B cell (primary cell): ENCODE measurements around the gene ZNF398. TPM values are rescaled to one million over a fixed set of nuclear protein-coding genes. Genes with fewer than 3 reads are reported as not detected.

Experiments
- ATAC-seq: fragments of 200-7000 bp; cut with Tn5 transposase; one replicate; pipeline ENCODE4 v1.10.0; 2021; ENCODE audit warnings: low read depth, mild to moderate bottlenecking, moderate number of reproducible peaks, moderate library complexity
- CTCF ChIA-PET: fragments of 350-600 bp; sonication (Branson Sonifier 250); formaldehyde crosslinking; loops from one replicate; lab custom pipeline; 2021; ENCODE audit warnings: antibody characterized with exemption, inconsistent platforms; lab: Charles Lee
- POLR2A ChIA-PET: fragments of 350-600 bp; sonication (Branson Sonifier 250); formaldehyde crosslinking; loops from one replicate; lab custom pipeline; 2021; ENCODE audit warnings: antibody characterized with exemption; lab: Charles Lee
- DNase-seq: peaks from one replicate; pipeline ENCODE4 v3.0.0; 2013
- H2AFZ ChIP-seq: 2 replicates; pipeline ENCODE4 v1.6.1; 2012; ENCODE audit warnings: mild to moderate bottlenecking, low read depth, low read length; ENCODE audit not compliant: insufficient read depth, poor library complexity, severe bottlenecking
- H3K27ac ChIP-seq, 2 donors: 1 replicate in 1 of 2; 2 replicates in 1 of 2; pipeline ENCODE4 v1.5.1; 2012 to 2013; ENCODE audit warnings: low read length in 2 of 2, mild to moderate bottlenecking in 2 of 2, moderate library complexity in 1 of 2
- H3K27me3 ChIP-seq, 4 experiments: fragments of 200-600 bp in 1 of 4; sonication (generic) in 1 of 4; replicated peaks in 1 of 4; 1 replicate in 2 of 4; 2 replicates in 2 of 4; pipeline versions ENCODE4 v1.6.1 to v1.7.0; 2013 to 2016; ENCODE audit warnings: low read length in 3 of 4, mild to moderate bottlenecking in 2 of 4, mixed read lengths in 1 of 4, moderate library complexity in 1 of 4; ENCODE audit not compliant: insufficient read depth in 4 of 4, control insufficient read depth in 3 of 4; ENCODE audit errors: control extremely low read depth in 1 of 4
- H3K36me3 ChIP-seq, 2 experiments: replicated peaks in 1 of 2; 1 replicate in 1 of 2; 2 replicates in 1 of 2; pipeline versions ENCODE4 v1.6.1 to v1.7.1; 2013; ENCODE audit warnings: low read length in 1 of 2; ENCODE audit not compliant: insufficient read depth in 2 of 2, control insufficient read depth in 1 of 2; ENCODE audit errors: control extremely low read depth in 1 of 2, extremely low read depth in 1 of 2
- H3K4me1 ChIP-seq, 2 donors: fragments of 200-600 bp in 1 of 2; sonication (generic) in 1 of 2; 1 replicate in 1 of 2; 2 replicates in 1 of 2; pipeline versions ENCODE4 v1.5.1 to v1.6.1; 2013 to 2017; ENCODE audit warnings: low read length in 2 of 2; ENCODE audit not compliant: control insufficient read depth in 2 of 2, insufficient read depth in 2 of 2
- H3K4me2 ChIP-seq: replicated peaks from 2 replicates; pipeline ENCODE3; 2012; ENCODE audit warnings: mild to moderate bottlenecking, low read depth, low read length; ENCODE audit not compliant: poor library complexity, severe bottlenecking
- H3K4me3 ChIP-seq, 5 experiments: fragments of 200-600 bp in 1 of 5; sonication (generic) in 1 of 5; 1 replicate in 3 of 5; 2 replicates in 2 of 5; pipeline versions ENCODE4 v1.5.1 to v1.7.0; 2011 to 2016; ENCODE audit warnings: low read length in 4 of 5, mild to moderate bottlenecking in 4 of 5, low read depth in 2 of 5, control low read depth in 1 of 5, moderate library complexity in 1 of 5; ENCODE audit not compliant: insufficient read depth in 1 of 5; ENCODE audit errors: control extremely low read depth in 1 of 5, extremely low read depth in 1 of 5
- H3K79me2 ChIP-seq: fragments of 200-600 bp; sonication (generic); one replicate; pipeline ENCODE4 v1.6.0; 2016; ENCODE audit warnings: low read length; ENCODE audit not compliant: control insufficient read depth, insufficient read depth
- H3K9ac ChIP-seq: fragments of 200-600 bp; sonication (generic); 2 replicates; pipeline ENCODE4 v1.6.1; 2017; ENCODE audit warnings: mild to moderate bottlenecking, low read length, moderate library complexity
- H3K9me3 ChIP-seq, 3 donors: one replicate each; pipeline versions ENCODE4 v1.6.1 to v1.7.1; 2013; ENCODE audit warnings: low read length in 2 of 3; ENCODE audit not compliant: control insufficient read depth in 2 of 3, insufficient read depth in 1 of 3; ENCODE audit errors: control extremely low read depth in 1 of 3
- H4K20me1 ChIP-seq: 2 replicates; pipeline ENCODE4 v1.6.0; 2012; ENCODE audit warnings: mild to moderate bottlenecking, low read length; ENCODE audit not compliant: insufficient read depth, control insufficient read depth, poor library complexity, severe bottlenecking
- H3K27ac Mint-ChIP-seq: one replicate; pipeline ENCODE4 v1.8.0; 2021; ENCODE audit warnings: mixed read lengths
- H3K27me3 Mint-ChIP-seq: one replicate; pipeline ENCODE4 v1.8.0; 2021; ENCODE audit warnings: mixed read lengths
- H3K4me1 Mint-ChIP-seq: one replicate; pipeline ENCODE4 v1.8.0; 2021; ENCODE audit warnings: mixed read lengths
- H3K4me3 Mint-ChIP-seq: one replicate; pipeline ENCODE4 v1.8.0; 2021; ENCODE audit warnings: mixed read lengths
- H3K9me3 Mint-ChIP-seq: one replicate; pipeline ENCODE4 v1.8.0; 2022; ENCODE audit warnings: mixed read lengths; ENCODE audit not compliant: insufficient read depth
- CTCF ChIP-seq: fragments of 200-600 bp; IDR thresholded peaks from one replicate; pipeline ENCODE4 v1.8.0; 2022; ENCODE audit warnings: antibody characterized with exemption, mild to moderate bottlenecking
- EZH2 ChIP-seq: IDR thresholded peaks from 2 replicates; pipeline ENCODE4 v1.6.1; 2012; ENCODE audit warnings: borderline replicate concordance, low read depth, mild to moderate bottlenecking, moderate library complexity, low read length; ENCODE audit not compliant: insufficient read depth, poor library complexity, severe bottlenecking
- WGBS: methylation state at CpG from one replicate; pipeline ENCODE4 v1.1.5; 2013; ENCODE audit warnings: missing lambda C conversion rate; ENCODE audit not compliant: insufficient coverage; 5-methylcytosine and 5-hydroxymethylcytosine counted together
- intact Hi-C: fragments of 100-400 bp; cut with micrococcal nuclease; formaldehyde crosslinking; loops from one replicate; pipeline ENCODE4 v1.10.0; 2022
- polyA plus RNA-seq: library from polyadenylated mRNA; depleted of rRNA; stranded (reverse); fragments of >200 nt; gene quantifications from 2 replicates; pipeline ENCODE4 v1.2.3, GENCODE V29; 2012
- total RNA-seq, 2 donors: library from RNA; stranded (reverse); fragments of 120-200 nt in 1 of 2; gene quantifications; 1 replicate in 1 of 2; 2 replicates in 1 of 2; pipeline versions ENCODE4 v1.2.3 to v1.2.4, GENCODE V29; 2013 to 2022

ZNF398 gene
- total and polyA plus RNA-seq, 2 donors (not counting 1 experiment from before 2014, with no cell fraction given) = 7.7 to 22.5 TPM

GRCh38 chr7:149214020-149214720, 66.9 kb downstream of the ZNF398 start:
- H2AFZ ChIP-seq = no peak overlapping the region
- ATAC-seq = no peak
- no peak overlapping the region for H3K4me3 ChIP-seq
- DNase-seq = no peak
- Mint-ChIP-seq H3K27me3 (no peaks in the 10 kb centered on the region), H3K9me3 (no peaks in the 10 kb centered on the region), H3K27ac (no peak overlapping the region), H3K4me1 (no peaks in the 10 kb centered on the region), H3K4me3 (no peak overlapping the region)
- CTCF ChIA-PET = interaction anchor here (0.7 kb wide), 1 partner anchor 19 kb away, joined by 6 read pairs; no protein-coding TSS in a partner anchor
- H3K4me2 ChIP-seq = no peak overlapping the region
- H4K20me1 ChIP-seq = no peaks in the 10 kb centered on the region
- H3K27ac ChIP-seq = no peak overlapping the region
- no peak overlapping the region for H3K9ac ChIP-seq
- no peaks in the 10 kb centered on the region for H3K4me1 ChIP-seq
- no peak for TF ChIP-seq EZH2
- no peak for TF ChIP-seq CTCF
- H3K36me3 ChIP-seq = peaks cover 20 to 53% of the 10 kb centered on the region in 2 experiments
- WGBS = 97% methylated on average over 6 of the region's 7 CpGs
- intact Hi-C loops = no loop called here
- POLR2A ChIA-PET = no interaction called here
- no peaks in the 10 kb centered on the region for H3K9me3 ChIP-seq
- H3K27me3 ChIP-seq = no peaks in the 10 kb centered on the region
- H3K79me2 ChIP-seq = no peaks in the 10 kb centered on the region

GRCh38 chr7:149216402-149216801, 69.1 kb downstream of the ZNF398 start:
- H3K4me1 Mint-ChIP-seq = no peaks in the 10 kb centered on the region
- no peaks in the 10 kb centered on the region for H4K20me1 ChIP-seq
- no peak overlapping the region for H3K4me2 ChIP-seq
- 100% methylated on average over 1 of the region's 2 CpGs for WGBS
- no peaks in the 10 kb centered on the region for H3K79me2 ChIP-seq
- no peak overlapping the region for H3K9ac ChIP-seq
- no peaks in the 10 kb centered on the region for H3K27me3 Mint-ChIP-seq
- H3K27ac ChIP-seq = no peak overlapping the region
- H3K36me3 ChIP-seq = peaks cover 14 to 47% of the 10 kb centered on the region in 2 experiments
- no peaks in the 10 kb centered on the region for H3K4me1 ChIP-seq
- H3K27me3 ChIP-seq = no peaks in the 10 kb centered on the region
- H3K27ac Mint-ChIP-seq = no peak overlapping the region
- ATAC-seq (no peak), DNase-seq (no peak)
- H3K4me3 Mint-ChIP-seq = no peak overlapping the region
- intact Hi-C loops = no loop called here
- no peak overlapping the region for H3K4me3 ChIP-seq
- ChIA-PET POLR2A (no interaction called here), CTCF (no interaction called here)
- H3K9me3 Mint-ChIP-seq = no peaks in the 10 kb centered on the region
- H2AFZ ChIP-seq = no peak overlapping the region
- TF ChIP-seq CTCF = no peak
- TF ChIP-seq EZH2 = no peak
- no peaks in the 10 kb centered on the region for H3K9me3 ChIP-seq
